Lower leg skin (tissue), 3 donors: Measurements from ENCODE around the gene CSF2RB.

Source experiments
- CTCF ChIP-seq, 3 donors: fragments of 450-650 bp; IDR thresholded peaks; one replicate each; pipeline ENCODE4 v1.5.1; 2016; ENCODE audit warnings: antibody characterized with exemption in 3 of 3, mild to moderate bottlenecking in 3 of 3, moderate library complexity in 2 of 3
- POLR2A ChIP-seq, 2 donors: fragments of 450-650 bp; IDR thresholded peaks; one replicate each; pipeline ENCODE4 v1.6.1; 2016 to 2017; ENCODE audit warnings: antibody characterized with exemption in 2 of 2, mild to moderate bottlenecking in 1 of 2, moderate library complexity in 1 of 2

- TF ChIP-seq CTCF (IDR thresholded peaks at IDR 0.05): no peak
- no peak for TF ChIP-seq POLR2A (IDR thresholded peaks at IDR 0.05)
Measured at GRCh38 chr22:36929621-36930020, 16.2 kb downstream of the CSF2RB start.
